ENCODE measurements around the gene ARL15.

The ARL15 gene

DNA sequence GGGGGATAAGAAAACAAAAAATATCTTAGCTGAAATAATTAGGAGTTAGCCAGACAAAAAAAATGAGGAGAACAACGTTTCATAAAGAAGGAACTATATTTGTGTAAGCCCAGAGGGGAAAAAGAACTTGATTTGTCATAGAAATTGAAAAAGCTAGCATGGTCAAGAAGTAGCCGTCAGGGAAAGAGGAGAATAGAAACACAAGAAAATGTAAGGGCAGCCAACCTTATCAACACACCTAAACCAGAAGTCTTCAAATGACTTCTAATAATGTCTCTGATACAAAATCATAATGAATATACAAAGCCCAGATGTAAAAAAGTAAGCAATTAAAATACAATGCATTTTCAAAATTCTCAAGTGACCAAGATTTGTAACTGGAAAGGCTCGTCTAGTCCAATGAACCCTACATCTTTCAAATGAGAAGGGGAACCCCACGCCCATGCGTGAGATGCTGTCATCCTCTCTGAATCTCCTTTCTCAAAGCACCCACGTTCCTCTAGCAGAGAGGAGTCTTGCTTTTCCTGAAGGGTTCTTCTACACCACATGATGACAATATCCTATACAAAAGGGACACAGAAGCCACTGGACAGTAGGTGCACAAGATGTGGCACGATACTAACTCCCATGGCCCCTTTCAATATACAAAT is 103.7 kb downstream of the ARL15 start:
- DNase-seq: no peak
- no peak overlapping the region for H3K4me3 ChIP-seq (ENCODE audit: low read depth, low read length)
- no peak for TF ChIP-seq CTCF (IDR thresholded peaks at IDR 0.05; ENCODE audit: low read depth, low read length, missing control alignments)
- in situ Hi-C loops (cut with HindIII; ENCODE audit: low pct_ligation_motif_present, low sequenced_read_pairs): no loop called here
- no peaks in the 10 kb centered on the region for H3K27me3 ChIP-seq (replicated peaks)
- no peak overlapping the region for H3K27ac ChIP-seq
- no peaks in the 10 kb centered on the region for H3K36me3 ChIP-seq (replicated peaks)

DNA sequence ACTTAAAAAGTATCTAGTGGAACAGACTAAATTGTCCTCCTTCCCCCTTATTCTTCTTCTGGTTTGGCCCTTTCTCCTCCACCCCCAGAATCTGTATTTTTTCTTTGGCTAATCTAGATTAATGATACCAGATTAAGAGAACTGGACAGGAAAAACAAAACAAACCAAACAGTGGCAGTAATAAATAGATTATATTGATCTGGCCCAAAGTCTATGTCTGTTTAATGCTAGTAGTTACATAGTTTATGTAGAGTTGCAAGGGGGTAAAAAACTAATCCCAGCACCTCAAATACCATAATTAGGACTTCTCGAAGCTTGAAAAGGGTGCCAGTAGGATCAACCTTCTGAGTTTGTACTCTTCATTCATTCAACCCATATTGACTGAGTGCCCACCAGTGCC is 104.5 kb downstream of the ARL15 start:
- no peak for DNase-seq
- no peak overlapping the region for H3K27ac ChIP-seq
- no peaks in the 10 kb centered on the region for H3K27me3 ChIP-seq (replicated peaks)
- no peak overlapping the region for H3K4me3 ChIP-seq (ENCODE audit: low read depth, low read length)
- no peaks in the 10 kb centered on the region for H3K36me3 ChIP-seq (replicated peaks)
- no peak for TF ChIP-seq CTCF (IDR thresholded peaks at IDR 0.05; ENCODE audit: low read depth, low read length, missing control alignments)
- in situ Hi-C loops (cut with HindIII; ENCODE audit: low pct_ligation_motif_present, low sequenced_read_pairs): no loop called here

DNA sequence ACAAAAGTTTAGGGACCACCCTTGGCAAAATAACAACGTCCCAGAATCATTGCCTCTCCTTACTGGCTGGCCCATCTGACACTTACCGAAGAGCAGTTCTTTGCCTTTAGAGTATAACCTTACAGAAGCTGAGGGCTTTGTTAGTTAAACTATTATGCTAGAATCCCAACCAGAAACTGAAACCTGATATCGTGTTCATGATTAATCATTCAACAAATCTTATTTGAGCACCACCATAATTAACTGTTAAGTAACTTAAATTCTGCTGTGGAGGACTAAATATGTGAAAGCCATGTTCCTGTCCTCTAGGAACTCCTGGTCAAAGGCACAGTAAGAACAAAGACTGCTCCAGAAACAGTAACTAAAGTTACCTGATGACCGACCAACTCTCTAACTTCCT is 104.9 kb downstream of the ARL15 start:
- TF ChIP-seq CTCF (IDR thresholded peaks at IDR 0.05; ENCODE audit: low read depth, low read length, missing control alignments): no peak
- H3K27me3 ChIP-seq (replicated peaks): no peaks in the 10 kb centered on the region
- no peaks in the 10 kb centered on the region for H3K36me3 ChIP-seq (replicated peaks)
- no peak overlapping the region for H3K4me3 ChIP-seq (ENCODE audit: low read depth, low read length)
- DNase-seq: no peak
- no peak overlapping the region for H3K27ac ChIP-seq
- in situ Hi-C loops (cut with HindIII; ENCODE audit: low pct_ligation_motif_present, low sequenced_read_pairs): no loop called here

DNA sequence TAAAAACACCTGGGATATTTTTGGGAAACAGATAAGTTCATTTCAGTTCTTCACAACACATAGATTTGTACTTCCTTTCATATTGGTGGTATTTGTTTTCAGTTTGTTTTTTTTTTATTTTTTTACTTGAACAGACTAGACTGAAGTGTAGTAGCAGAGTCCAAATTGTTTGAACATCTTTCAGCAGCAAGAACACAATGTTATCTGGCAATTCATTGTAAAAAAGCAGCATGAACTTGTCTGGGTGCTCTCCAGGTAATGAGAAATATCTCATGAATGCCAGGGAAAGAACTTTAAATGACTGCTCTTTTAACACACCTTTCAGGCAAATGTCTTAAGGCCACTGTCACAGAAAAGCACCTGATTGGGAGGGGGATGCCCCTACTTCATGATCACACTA is 113.4 kb downstream of the ARL15 start:
- H3K27me3 ChIP-seq (replicated peaks): no peaks in the 10 kb centered on the region
- no peaks in the 10 kb centered on the region for H3K36me3 ChIP-seq (replicated peaks)
- DNase-seq: no peak
- no peak overlapping the region for H3K27ac ChIP-seq
- in situ Hi-C loops (cut with HindIII; ENCODE audit: low pct_ligation_motif_present, low sequenced_read_pairs): no loop called here
- no peak overlapping the region for H3K4me3 ChIP-seq (ENCODE audit: low read depth, low read length)
- no peak for TF ChIP-seq CTCF (IDR thresholded peaks at IDR 0.05; ENCODE audit: low read depth, low read length, missing control alignments)

GRCh38 chr5:54195701-54196100 is 114.7 kb downstream of the ARL15 start:
- Histone ChIP-seq H3K27me3 (replicated peaks) (no peaks in the 10 kb centered on the region), H3K36me3 (replicated peaks) (no peaks in the 10 kb centered on the region), H3K27ac (no peak overlapping the region), H3K4me3 (ENCODE audit: low read depth, low read length) (no peak overlapping the region)
- DNase-seq: no peak
- no peak for TF ChIP-seq CTCF (IDR thresholded peaks at IDR 0.05; ENCODE audit: low read depth, low read length, missing control alignments)
- in situ Hi-C loops (cut with HindIII; ENCODE audit: low pct_ligation_motif_present, low sequenced_read_pairs): no loop called here

DNA sequence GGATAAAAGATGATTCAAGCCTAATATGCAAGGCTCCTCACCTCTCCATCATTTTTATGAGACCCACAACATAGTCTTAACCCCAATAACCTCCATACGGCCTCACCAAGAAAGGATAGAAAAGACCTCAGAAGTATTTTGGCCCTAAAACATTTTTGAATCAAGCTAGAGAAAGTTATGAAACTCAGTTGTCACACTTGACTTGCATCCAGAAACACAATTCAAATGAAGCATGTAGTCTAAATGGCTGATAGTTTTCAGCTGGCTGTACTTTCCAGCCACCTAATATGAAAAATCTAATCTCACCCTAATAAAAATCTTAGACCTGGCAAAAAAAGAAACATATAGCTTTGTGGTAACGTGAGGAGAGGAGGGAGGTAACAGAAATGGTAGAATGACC is 116.1 kb downstream of the ARL15 start:
- in situ Hi-C loops (cut with HindIII; ENCODE audit: low pct_ligation_motif_present, low sequenced_read_pairs): no loop called here
- Histone ChIP-seq H3K27me3 (replicated peaks) (no peaks in the 10 kb centered on the region), H3K36me3 (replicated peaks) (no peaks in the 10 kb centered on the region), H3K27ac (no peak overlapping the region), H3K4me3 (ENCODE audit: low read depth, low read length) (no peak overlapping the region)
- no peak for TF ChIP-seq CTCF (IDR thresholded peaks at IDR 0.05; ENCODE audit: low read depth, low read length, missing control alignments)
- no peak for DNase-seq

Data from brain microvascular endothelial cell (primary cell).